B cell (primary cell): Measurements from ENCODE around the gene VTI1A. TPM values are rescaled to one million over a fixed set of nuclear protein-coding genes. Genes with fewer than 3 reads are reported as not detected.

Source experiments
- ATAC-seq: fragments of 200-7000 bp; cut with Tn5 transposase; one replicate; pipeline ENCODE4 v1.10.0; 2021; ENCODE audit warnings: low read depth, mild to moderate bottlenecking, moderate number of reproducible peaks, moderate library complexity
- CTCF ChIA-PET: fragments of 350-600 bp; sonication (Branson Sonifier 250); formaldehyde crosslinking; loops from one replicate; lab custom pipeline; 2021; ENCODE audit warnings: antibody characterized with exemption, inconsistent platforms; lab: Charles Lee
- POLR2A ChIA-PET: fragments of 350-600 bp; sonication (Branson Sonifier 250); formaldehyde crosslinking; loops from one replicate; lab custom pipeline; 2021; ENCODE audit warnings: antibody characterized with exemption; lab: Charles Lee
- DNase-seq: peaks from one replicate; pipeline ENCODE4 v3.0.0; 2013
- H2AFZ ChIP-seq: 2 replicates; pipeline ENCODE4 v1.6.1; 2012; ENCODE audit warnings: mild to moderate bottlenecking, low read depth, low read length; ENCODE audit not compliant: insufficient read depth, poor library complexity, severe bottlenecking
- H3K27ac ChIP-seq, 2 donors: 1 replicate in 1 of 2; 2 replicates in 1 of 2; pipeline ENCODE4 v1.5.1; 2012 to 2013; ENCODE audit warnings: low read length in 2 of 2, mild to moderate bottlenecking in 2 of 2, moderate library complexity in 1 of 2
- H3K27me3 ChIP-seq, 4 experiments: fragments of 200-600 bp in 1 of 4; sonication (generic) in 1 of 4; replicated peaks in 1 of 4; 1 replicate in 2 of 4; 2 replicates in 2 of 4; pipeline versions ENCODE4 v1.6.1 to v1.7.0; 2013 to 2016; ENCODE audit warnings: low read length in 3 of 4, mild to moderate bottlenecking in 2 of 4, mixed read lengths in 1 of 4, moderate library complexity in 1 of 4; ENCODE audit not compliant: insufficient read depth in 4 of 4, control insufficient read depth in 3 of 4; ENCODE audit errors: control extremely low read depth in 1 of 4
- H3K36me3 ChIP-seq, 2 experiments: replicated peaks in 1 of 2; 1 replicate in 1 of 2; 2 replicates in 1 of 2; pipeline versions ENCODE4 v1.6.1 to v1.7.1; 2013; ENCODE audit warnings: low read length in 1 of 2; ENCODE audit not compliant: insufficient read depth in 2 of 2, control insufficient read depth in 1 of 2; ENCODE audit errors: control extremely low read depth in 1 of 2, extremely low read depth in 1 of 2
- H3K4me1 ChIP-seq, 2 donors: fragments of 200-600 bp in 1 of 2; sonication (generic) in 1 of 2; 1 replicate in 1 of 2; 2 replicates in 1 of 2; pipeline versions ENCODE4 v1.5.1 to v1.6.1; 2013 to 2017; ENCODE audit warnings: low read length in 2 of 2; ENCODE audit not compliant: control insufficient read depth in 2 of 2, insufficient read depth in 2 of 2
- H3K4me2 ChIP-seq: replicated peaks from 2 replicates; pipeline ENCODE3; 2012; ENCODE audit warnings: mild to moderate bottlenecking, low read depth, low read length; ENCODE audit not compliant: poor library complexity, severe bottlenecking
- H3K4me3 ChIP-seq, 5 experiments: fragments of 200-600 bp in 1 of 5; sonication (generic) in 1 of 5; 1 replicate in 3 of 5; 2 replicates in 2 of 5; pipeline versions ENCODE4 v1.5.1 to v1.7.0; 2011 to 2016; ENCODE audit warnings: low read length in 4 of 5, mild to moderate bottlenecking in 4 of 5, low read depth in 2 of 5, control low read depth in 1 of 5, moderate library complexity in 1 of 5; ENCODE audit not compliant: insufficient read depth in 1 of 5; ENCODE audit errors: control extremely low read depth in 1 of 5, extremely low read depth in 1 of 5
- H3K79me2 ChIP-seq: fragments of 200-600 bp; sonication (generic); one replicate; pipeline ENCODE4 v1.6.0; 2016; ENCODE audit warnings: low read length; ENCODE audit not compliant: control insufficient read depth, insufficient read depth
- H3K9ac ChIP-seq: fragments of 200-600 bp; sonication (generic); 2 replicates; pipeline ENCODE4 v1.6.1; 2017; ENCODE audit warnings: mild to moderate bottlenecking, low read length, moderate library complexity
- H3K9me3 ChIP-seq, 3 donors: one replicate each; pipeline versions ENCODE4 v1.6.1 to v1.7.1; 2013; ENCODE audit warnings: low read length in 2 of 3; ENCODE audit not compliant: control insufficient read depth in 2 of 3, insufficient read depth in 1 of 3; ENCODE audit errors: control extremely low read depth in 1 of 3
- H4K20me1 ChIP-seq: 2 replicates; pipeline ENCODE4 v1.6.0; 2012; ENCODE audit warnings: mild to moderate bottlenecking, low read length; ENCODE audit not compliant: insufficient read depth, control insufficient read depth, poor library complexity, severe bottlenecking
- H3K27ac Mint-ChIP-seq: one replicate; pipeline ENCODE4 v1.8.0; 2021; ENCODE audit warnings: mixed read lengths
- H3K27me3 Mint-ChIP-seq: one replicate; pipeline ENCODE4 v1.8.0; 2021; ENCODE audit warnings: mixed read lengths
- H3K4me1 Mint-ChIP-seq: one replicate; pipeline ENCODE4 v1.8.0; 2021; ENCODE audit warnings: mixed read lengths
- H3K4me3 Mint-ChIP-seq: one replicate; pipeline ENCODE4 v1.8.0; 2021; ENCODE audit warnings: mixed read lengths
- H3K9me3 Mint-ChIP-seq: one replicate; pipeline ENCODE4 v1.8.0; 2022; ENCODE audit warnings: mixed read lengths; ENCODE audit not compliant: insufficient read depth
- CTCF ChIP-seq: fragments of 200-600 bp; IDR thresholded peaks from one replicate; pipeline ENCODE4 v1.8.0; 2022; ENCODE audit warnings: antibody characterized with exemption, mild to moderate bottlenecking
- EZH2 ChIP-seq: IDR thresholded peaks from 2 replicates; pipeline ENCODE4 v1.6.1; 2012; ENCODE audit warnings: borderline replicate concordance, low read depth, mild to moderate bottlenecking, moderate library complexity, low read length; ENCODE audit not compliant: insufficient read depth, poor library complexity, severe bottlenecking
- WGBS: methylation state at CpG from one replicate; pipeline ENCODE4 v1.1.5; 2013; ENCODE audit warnings: missing lambda C conversion rate; ENCODE audit not compliant: insufficient coverage; 5-methylcytosine and 5-hydroxymethylcytosine counted together
- intact Hi-C: fragments of 100-400 bp; cut with micrococcal nuclease; formaldehyde crosslinking; loops from one replicate; pipeline ENCODE4 v1.10.0; 2022
- polyA plus RNA-seq: library from polyadenylated mRNA; depleted of rRNA; stranded (reverse); fragments of >200 nt; gene quantifications from 2 replicates; pipeline ENCODE4 v1.2.3, GENCODE V29; 2012
- total RNA-seq, 2 donors: library from RNA; stranded (reverse); fragments of 120-200 nt in 1 of 2; gene quantifications; 1 replicate in 1 of 2; 2 replicates in 1 of 2; pipeline versions ENCODE4 v1.2.3 to v1.2.4, GENCODE V29; 2013 to 2022

Gene VTI1A
- total and polyA plus RNA-seq, 2 donors (not counting 1 experiment from before 2014, with no cell fraction given): 20.0 to 84.1 TPM

- Mint-ChIP-seq H3K9me3 (no peaks in the 10 kb centered on the region), H3K27ac (no peak overlapping the region), H3K4me1 (no peaks in the 10 kb centered on the region), H3K4me3 (no peak overlapping the region), H3K27me3 (no peaks in the 10 kb centered on the region)
- no peak for TF ChIP-seq CTCF
- no peak for TF ChIP-seq EZH2
- no peaks in the 10 kb centered on the region for H3K4me1 ChIP-seq
- ATAC-seq (no peak), DNase-seq (no peak)
- peaks cover 14% of the 10 kb centered on the region for H4K20me1 ChIP-seq
- peaks cover 12% of the 10 kb centered on the region for H3K79me2 ChIP-seq
- H3K36me3 ChIP-seq: peaks cover 0 to 2% of the 10 kb centered on the region in 2 experiments
- intact Hi-C loops: no loop called here
- H3K4me2 ChIP-seq: no peak overlapping the region
- ChIA-PET CTCF (no interaction called here), POLR2A (no interaction called here)
- H3K27ac ChIP-seq: no peak overlapping the region
- H2AFZ ChIP-seq: no peak overlapping the region
- H3K4me3 ChIP-seq: no peak overlapping the region
- H3K27me3 ChIP-seq: no peaks in the 10 kb centered on the region
- WGBS: 81% methylated on average over 3 of the region's 5 CpGs
- no peaks in the 10 kb centered on the region for H3K9me3 ChIP-seq
- H3K9ac ChIP-seq: no peak overlapping the region
Observed at GRCh38 chr10:112519133-112519761, 72.2 kb downstream of the VTI1A start.

- H3K36me3 ChIP-seq: no peaks in the 10 kb centered on the region
- no peak overlapping the region for H3K9ac ChIP-seq
- H3K27ac ChIP-seq: no peak overlapping the region
- no peak for DNase-seq
- intact Hi-C loops: no loop called here
- no peaks in the 10 kb centered on the region for H3K9me3 Mint-ChIP-seq
- H3K4me3 Mint-ChIP-seq: no peak overlapping the region
- no peaks in the 10 kb centered on the region for H3K27me3 ChIP-seq
- H3K4me1 Mint-ChIP-seq: no peaks in the 10 kb centered on the region
- H3K27me3 Mint-ChIP-seq: no peaks in the 10 kb centered on the region
- no CpG with 5 or more reads among the region's 1 CpG for WGBS
- no peaks in the 10 kb centered on the region for H3K9me3 ChIP-seq
- TF ChIP-seq EZH2 (no peak), CTCF (no peak)
- H3K4me1 ChIP-seq: no peaks in the 10 kb centered on the region
- H4K20me1 ChIP-seq: peaks cover 14% of the 10 kb centered on the region
- H2AFZ ChIP-seq: no peak overlapping the region
- ChIA-PET POLR2A (no interaction called here), CTCF (no interaction called here)
- H3K4me3 ChIP-seq: no peak overlapping the region
- H3K4me2 ChIP-seq: no peak overlapping the region
- peaks cover 12% of the 10 kb centered on the region for H3K79me2 ChIP-seq
- no peak overlapping the region for H3K27ac Mint-ChIP-seq
- no peak for ATAC-seq
Observed at GRCh38 chr10:112520914-112521313, 73.9 kb downstream of the VTI1A start.
